Measurements from ENCODE around the gene ALS2CL. TPM values are rescaled to one million over a fixed set of nuclear protein-coding genes. Genes with fewer than 3 reads are reported as not detected.

Gene ALS2CL
- total and polyA plus RNA-seq, 2 donors (not counting 3 experiments of a cell fraction or from before 2014, with no cell fraction given): 7.8 to 10.1 TPM

GRCh38 chr3:46668116-46668515 lies 25.4 kb downstream of the ALS2CL start:
- intact Hi-C loops (cut with micrococcal nuclease): no loop called here
- DNase-seq (ENCODE audit: low read depth, low spot score) (no peak), FAIRE-seq (no peak)
- Histone ChIP-seq H3K9me1 (replicated peaks; ENCODE audit: control insufficient read depth, extremely low read depth, insufficient read depth, low read length) (no peaks in the 10 kb centered on the region), H3K9me3 (replicated peaks; ENCODE audit: control insufficient read depth, insufficient read depth, low read length) (no peaks in the 10 kb centered on the region), H3K4me1 (ENCODE audit: control insufficient read depth, extremely low read depth, insufficient read depth, low read length) (no peaks in the 10 kb centered on the region), H3K9ac (replicated peaks; ENCODE audit: extremely low read depth, insufficient read depth, low read length) (no peak overlapping the region), H2AFZ (ENCODE audit: low read depth, low read length) (no peak overlapping the region), H4K20me1 (replicated peaks; ENCODE audit: control insufficient read depth, extremely low read depth, insufficient read depth, low read length) (no peaks in the 10 kb centered on the region), H3K79me2 (ENCODE audit: control insufficient read depth, insufficient read depth, low read length) (no peaks in the 10 kb centered on the region), H3K4me2 (ENCODE audit: insufficient read depth, low read length) (no peak overlapping the region), H3K27me3 (ENCODE audit: control insufficient read depth in 2 of 2, insufficient read depth in 2 of 2, low read length in 2 of 2) (no peaks in the 10 kb centered on the region), H3K4me3 (replicated peaks in 1 of 3; ENCODE audit: insufficient read depth in 1 of 3, low read depth in 1 of 3, low read length in 3 of 3) (no peak overlapping the region), H3K36me3 (ENCODE audit: control insufficient read depth in 2 of 2, extremely low read depth in 1 of 2, insufficient read depth in 2 of 2, low read length in 2 of 2) (no peaks in the 10 kb centered on the region), H3K27ac (ENCODE audit: insufficient read depth, low read depth, low read length) (no peak overlapping the region)
- no TSS peak for BruUV-seq (replicated peaks)
- ChIA-PET POLR2A (no interaction called here), CTCF (no interaction called here)
- dilution Hi-C loops (cut with MboI; ENCODE audit: extremely low pct_ligation_motif_present, low sequenced_read_pairs): no loop called here
- TF ChIP-seq EZH2 (IDR thresholded peaks at IDR 0.05; ENCODE audit: borderline replicate concordance, low read depth, low read length, severe bottlenecking) (no peak), MYC (IDR thresholded peaks at IDR 0.05; ENCODE audit: low read depth, low read length) (no peak), GATA2 (IDR thresholded peaks at IDR 0.05; ENCODE audit: insufficient read depth, insufficient read length, low read depth, low read length) (no peak), FOS (IDR thresholded peaks at IDR 0.05; ENCODE audit: borderline replicate concordance, insufficient read depth, low read length) (no peak), POLR2A (IDR thresholded peaks at IDR 0.05; ENCODE audit: low read depth, low read length) (no peak)

GRCh38 chr3:46667657-46668056 lies 25.8 kb downstream of the ALS2CL start:
- ChIA-PET CTCF (no interaction called here), POLR2A (no interaction called here)
- Histone ChIP-seq H3K27ac (ENCODE audit: insufficient read depth, low read depth, low read length) (no peak overlapping the region), H3K4me2 (ENCODE audit: insufficient read depth, low read length) (no peak overlapping the region), H3K9me3 (replicated peaks; ENCODE audit: control insufficient read depth, insufficient read depth, low read length) (no peaks in the 10 kb centered on the region), H2AFZ (ENCODE audit: low read depth, low read length) (no peak overlapping the region), H3K36me3 (ENCODE audit: control insufficient read depth in 2 of 2, extremely low read depth in 1 of 2, insufficient read depth in 2 of 2, low read length in 2 of 2) (no peaks in the 10 kb centered on the region), H3K27me3 (ENCODE audit: control insufficient read depth in 2 of 2, insufficient read depth in 2 of 2, low read length in 2 of 2) (no peaks in the 10 kb centered on the region), H4K20me1 (replicated peaks; ENCODE audit: control insufficient read depth, extremely low read depth, insufficient read depth, low read length) (no peaks in the 10 kb centered on the region), H3K9me1 (replicated peaks; ENCODE audit: control insufficient read depth, extremely low read depth, insufficient read depth, low read length) (no peaks in the 10 kb centered on the region), H3K79me2 (ENCODE audit: control insufficient read depth, insufficient read depth, low read length) (no peaks in the 10 kb centered on the region), H3K9ac (replicated peaks; ENCODE audit: extremely low read depth, insufficient read depth, low read length) (no peak overlapping the region), H3K4me3 (replicated peaks in 1 of 3; ENCODE audit: insufficient read depth in 1 of 3, low read depth in 1 of 3, low read length in 3 of 3) (no peak overlapping the region), H3K4me1 (ENCODE audit: control insufficient read depth, extremely low read depth, insufficient read depth, low read length) (no peaks in the 10 kb centered on the region)
- dilution Hi-C loops (cut with MboI; ENCODE audit: extremely low pct_ligation_motif_present, low sequenced_read_pairs): no loop called here
- TF ChIP-seq POLR2A (IDR thresholded peaks at IDR 0.05; ENCODE audit: low read depth, low read length) (no peak), JUN (IDR thresholded peaks at IDR 0.05; ENCODE audit: borderline replicate concordance, insufficient read depth, insufficient read length, low read depth) (no peak), POLR2AphosphoS5 (IDR thresholded peaks at IDR 0.05; ENCODE audit: insufficient read depth, low read depth, low read length) (no peak), GATA2 (IDR thresholded peaks at IDR 0.05; ENCODE audit: insufficient read depth, insufficient read length, low read depth, low read length) (no peak), EZH2 (IDR thresholded peaks at IDR 0.05; ENCODE audit: borderline replicate concordance, low read depth, low read length, severe bottlenecking) (no peak)
- no TSS peak for BruUV-seq (replicated peaks)
- DNase-seq (ENCODE audit: low read depth, low spot score) (no peak), FAIRE-seq (no peak)
- intact Hi-C loops (cut with micrococcal nuclease): no loop called here

All from endothelial cell of umbilical vein (primary cell).